ENCODE results near the gene HSPB2. TPM values are rescaled to one million over a fixed set of nuclear protein-coding genes. Genes with fewer than 3 reads are reported as not detected.

HSPB2 gene
- total RNA-seq, 2 experiments from 2014 or later, result not detected

- Mint-ChIP-seq H3K27me3 (no peaks in the 10 kb centered on the region), H3K9me3 (no peaks in the 10 kb centered on the region), H3K4me1 (ENCODE audit: low read depth) (no peaks in the 10 kb centered on the region), H3K4me3 (no peak overlapping the region), H3K36me3 (ENCODE audit: low read depth) (no peaks in the 10 kb centered on the region), H3K27ac (no peak overlapping the region)
- no peak for TF ChIP-seq CTCF (IDR thresholded peaks at IDR 0.05)
- POLR2A ChIA-PET, result no interaction called here
- ATAC-seq (no peak), DNase-seq (no peak)
- CTCF ChIA-PET, result interaction anchor here (2.4 kb wide), 1 partner anchor 23 kb away, joined by 13 read pairs; no protein-coding TSS in a partner anchor
- intact Hi-C loops (cut with micrococcal nuclease), result no loop called here
Measured at GRCh38 chr11:111957663-111958444, 45.3 kb downstream of the HSPB2 start.

GRCh38 chr11:111960916-111961315 is 48.4 kb downstream of the HSPB2 start:
- H3K36me3 Mint-ChIP-seq (ENCODE audit: low read depth), result no peaks in the 10 kb centered on the region
- no peaks in the 10 kb centered on the region for H3K4me1 Mint-ChIP-seq (ENCODE audit: low read depth)
- intact Hi-C loops (cut with micrococcal nuclease), result no loop called here
- no peak for TF ChIP-seq CTCF (IDR thresholded peaks at IDR 0.05)
- ATAC-seq (no peak), DNase-seq (no peak)
- no peaks in the 10 kb centered on the region for H3K27me3 Mint-ChIP-seq
- POLR2A ChIA-PET, result no interaction called here
- H3K9me3 Mint-ChIP-seq, result no peaks in the 10 kb centered on the region
- H3K4me3 Mint-ChIP-seq, result no peak overlapping the region
- CTCF ChIA-PET, result interaction anchor here (0.6 to 1.7 kb wide), 5 partner anchors 15 to 114 kb away, joined by 3 to 5 read pairs (median 3); no protein-coding TSS in a partner anchor
- H3K27ac Mint-ChIP-seq, result no peak overlapping the region

GRCh38 chr11:111961389-111962300 is 49.1 kb downstream of the HSPB2 start:
- CTCF ChIA-PET, result interaction anchor here (0.6 to 1.7 kb wide), 6 partner anchors 17 to 140 kb away, joined by 3 to 5 read pairs (median 3); no protein-coding TSS in a partner anchor
- TF ChIP-seq CTCF (IDR thresholded peaks at IDR 0.05), result no peak
- no peaks in the 10 kb centered on the region for H3K36me3 Mint-ChIP-seq (ENCODE audit: low read depth)
- DNase-seq, result no peak
- H3K4me3 Mint-ChIP-seq, result no peak overlapping the region
- ATAC-seq, result no peak
- POLR2A ChIA-PET, result interaction anchor here (0.6 kb wide), 1 partner anchor 37 kb away, joined by 3 read pairs; no protein-coding TSS in a partner anchor
- no peaks in the 10 kb centered on the region for H3K27me3 Mint-ChIP-seq
- no peaks in the 10 kb centered on the region for H3K9me3 Mint-ChIP-seq
- H3K4me1 Mint-ChIP-seq (ENCODE audit: low read depth), result no peaks in the 10 kb centered on the region
- no peak overlapping the region for H3K27ac Mint-ChIP-seq
- intact Hi-C loops (cut with micrococcal nuclease), result no loop called here

Other genes with a start within 250 kb of the HSPB2 start
- gene PPP2R1B, start 146.3 kb upstream of the HSPB2 start, total RNA-seq, result 10 to 100 TPM; 49.7 to 54.0 TPM
- gene ALG9, start 41.2 kb upstream of the HSPB2 start, total RNA-seq, result 10 to 100 TPM; 32.0 to 36.6 TPM
- 1 to 10 TPM; 6.9 to 7.1 TPM for gene FDXACB1, start 33.6 kb upstream of the HSPB2 start, total RNA-seq
- gene CFAP68, start 33.2 kb upstream of the HSPB2 start, total RNA-seq, result 10 to 100 TPM; 38.6 to 39.1 TPM
- not detected for gene CRYAB, start 964 bp upstream of the HSPB2 start, total RNA-seq
- not detected for gene C11orf52, start 6.2 kb downstream of the HSPB2 start, total RNA-seq
- gene DIXDC1, start 24.6 kb downstream of the HSPB2 start, total RNA-seq, result 1 to 10 TPM; 9.1 to 9.4 TPM
- 10 to 100 TPM; 50.3 to 51.4 TPM for gene DLAT, start 112.7 kb downstream of the HSPB2 start, total RNA-seq
- under 1 TPM; 0.61 to 0.67 TPM for gene PIH1D2, start 161.3 kb downstream of the HSPB2 start, total RNA-seq
- gene NKAPD1, start 161.6 kb downstream of the HSPB2 start, total RNA-seq, result 10 to 100 TPM; 20.8 to 22.6 TPM
- 10 to 100 TPM; 52.9 to 54.1 TPM for gene TIMM8B, start 174.0 kb downstream of the HSPB2 start, total RNA-seq
- 100 to 1,000 TPM; 100 to 101 TPM for gene SDHD, start 174.1 kb downstream of the HSPB2 start, total RNA-seq

Measured in activated CD8-positive, alpha-beta T cell treated with anti-CD3 and anti-CD28 coated beads for 36 hours (primary cell).